ENCODE data around the gene PCGF1. TPM values are rescaled to one million over a fixed set of nuclear protein-coding genes. Genes with fewer than 3 reads are reported as not detected.

Gene PCGF1
- total and polyA plus RNA-seq, 2 of the 13 experiments (the other 11 are each of a cell fraction or from before 2014, with no cell fraction given), result 20.4 to 22.6 TPM

- intact Hi-C loops (cut with micrococcal nuclease; ENCODE audit: unreplicated experiment), result loop anchor here (1.0 kb wide), 1 partner anchor 43 kb away; no protein-coding TSS in a partner anchor
- Histone ChIP-seq H3K27me3 (ENCODE audit: control insufficient read depth in 1 of 2, insufficient read depth in 2 of 2, low read length in 2 of 2) (peaks cover 0 to 23% of the 10 kb centered on the region in 2 experiments; a peak in 2 of 5 replicates), H3K4me2 (ENCODE audit: low read depth, low read length) (no peak overlapping the region), H3K9me3 (ENCODE audit: low read length) (no peaks in the 10 kb centered on the region), H2AFZ (ENCODE audit: low read length) (no peak overlapping the region), H3K4me3 (replicated peaks in 1 of 3; ENCODE audit: insufficient read depth in 1 of 3, low read depth in 2 of 3, low read length in 3 of 3) (no peak overlapping the region), H3K4me1 (ENCODE audit: insufficient read depth, low read length) (peaks cover 17% of the 10 kb centered on the region), H4K20me1 (ENCODE audit: insufficient read depth, low read length) (no peaks in the 10 kb centered on the region), H3K9ac (ENCODE audit: insufficient read depth, low read depth, low read length) (no peak overlapping the region), H3K36me3 (replicated peaks in 1 of 2; ENCODE audit: control insufficient read depth in 1 of 2, insufficient read depth in 2 of 2, low read length in 2 of 2) (no peaks in the 10 kb centered on the region), H3K27ac (ENCODE audit: extremely low read length, insufficient read depth, low read length) (no peak overlapping the region), H3K79me2 (ENCODE audit: insufficient read depth, low read length) (no peaks in the 10 kb centered on the region)
- ATAC-seq, result peak; percentile 18; the same call in 1 of the 3 replicates
- BruUV-seq (replicated peaks), result no TSS peak
- no peak for FAIRE-seq
- POLR2A ChIA-PET, result interaction anchor here (0.9 kb wide), 1 partner anchor 61 kb away, joined by 3 read pairs; the partner anchor contains the start of gene TTC31
- in situ Hi-C loops (cut with HindIII; ENCODE audit: extremely low pct_ligation_motif_present, low pct_unique_long_range_greater_than_20kb), result no loop called here
- CTCF ChIA-PET (ENCODE audit: low intra/inter-chr PET ratio, low total read pairs), result no interaction called here
- TF ChIP-seq ZBTB1 (CRISPR knock-in tag; IDR thresholded peaks at IDR 0.05; ENCODE audit: borderline replicate concordance), result no peak
- no peak for TF ChIP-seq SUZ12 (IDR thresholded peaks at IDR 0.05; ENCODE audit: low read depth, low read length)
- TF ChIP-seq FOXA3 (CRISPR knock-in tag; IDR thresholded peaks at IDR 0.05), result peak; percentile 8; the same call in 1 of the 2 replicates
- TF ChIP-seq MYPOP (CRISPR knock-in tag; IDR thresholded peaks at IDR 0.05), result no peak
- peak; percentile 60 for TF ChIP-seq STAG1 (CRISPR knock-in tag; IDR thresholded peaks at IDR 0.05)
- peak; percentile 13; the same call in 1 of the 2 replicates for TF ChIP-seq CEBPG (CRISPR knock-in tag; IDR thresholded peaks at IDR 0.05)
- TF ChIP-seq PAF1 (CRISPR knock-in tag; IDR thresholded peaks at IDR 0.05), result no peak
- peak; percentile 42; the same call in 1 of the 2 replicates for TF ChIP-seq SMC3 (IDR thresholded peaks at IDR 0.05; ENCODE audit: low read length)
- TF ChIP-seq ZNF121 (CRISPR knock-in tag; IDR thresholded peaks at IDR 0.05), result 0 out of 2 replicates have a peak, but pooled peaks have one; percentile 33
- TF ChIP-seq TOE1 (CRISPR knock-in tag; IDR thresholded peaks at IDR 0.05), result no peak
- no peak for TF ChIP-seq MXI1 (IDR thresholded peaks at IDR 0.05; ENCODE audit: borderline replicate concordance, low read depth, low read length)
- 0 out of 2 replicates have a peak, but pooled peaks have one; percentile 51 for TF ChIP-seq MIXL1 (CRISPR knock-in tag; IDR thresholded peaks at IDR 0.05)
- no peak for TF ChIP-seq CENPX (CRISPR knock-in tag; IDR thresholded peaks at IDR 0.05)
- TF ChIP-seq CTCF (CRISPR knock-in tag; IDR thresholded peaks at IDR 0.05), result peak; percentile 57
- no peak for DNase-seq (ENCODE audit: low spot score)
- WGBS (ENCODE audit: low lambda C conversion rate), result 10% methylated on average over 3 of the region's 3 CpGs
Measured at GRCh38 chr2:74544634-74545033, 37.1 kb upstream of the PCGF1 start.
